Measurements from ENCODE around the gene SPATA20. TPM values are rescaled to one million over a fixed set of nuclear protein-coding genes. Genes with fewer than 3 reads are reported as not detected.

SPATA20 gene
- total and polyA plus RNA-seq, 4 donors: 15.6 to 42.4 (median 19.6) TPM

GRCh38 chr17:50545311-50545710, 1.7 kb upstream of the SPATA20 start:
- H3K9ac ChIP-seq (ENCODE audit: low read depth in 1 of 2, low read length in 2 of 2): no peak overlapping the region
- H3K4me1 ChIP-seq (ENCODE audit: control insufficient read depth in 4 of 4, insufficient read depth in 4 of 4, low read length in 3 of 4): peaks cover 6 to 45% (median 33%) of the 10 kb centered on the region in 4 donors
- no peaks in the 10 kb centered on the region for H3K9me3 ChIP-seq (ENCODE audit: control insufficient read depth in 4 of 4, low read length in 3 of 4)
- 62% methylated on average over 8 of the region's 8 CpGs for WGBS
- DNase-seq (ENCODE audit: low spot score): no peak
- no peaks in the 10 kb centered on the region for H3K27me3 ChIP-seq (ENCODE audit: control insufficient read depth in 4 of 4, insufficient read depth in 4 of 4, low read length in 3 of 4)
- no peak overlapping the region for H3K27ac ChIP-seq (ENCODE audit: low read depth in 1 of 2, low read length in 2 of 2)
- no peak for TF ChIP-seq RXRA (IDR thresholded peaks at IDR 0.05)
- TF ChIP-seq REST (IDR thresholded peaks at IDR 0.05): no peak
- TF ChIP-seq TAF1 (conservative IDR thresholded peaks at IDR 0.05): no peak
- no peak for TF ChIP-seq CTCF (IDR thresholded peaks at IDR 0.05; ENCODE audit: low read depth, low read length, missing input control)
- TF ChIP-seq HNF4A (conservative IDR thresholded peaks at IDR 0.05): no peak
- no peak for TF ChIP-seq ATF3 (IDR thresholded peaks at IDR 0.05)
- no peak for TF ChIP-seq GABPA (IDR thresholded peaks at IDR 0.05 in 1 of 2, conservative IDR thresholded peaks at IDR 0.05 in 1 of 2)
- no peak for TF ChIP-seq SP1 (IDR thresholded peaks at IDR 0.05)
- TF ChIP-seq RAD21 (IDR thresholded peaks at IDR 0.05): no peak
- no peak overlapping the region for H3K4me3 ChIP-seq (ENCODE audit: low read depth in 1 of 3, low read length in 3 of 3)
- no peaks in the 10 kb centered on the region for H3K36me3 ChIP-seq (ENCODE audit: control insufficient read depth in 4 of 4, insufficient read depth in 3 of 4, low read depth in 1 of 4, low read length in 3 of 4)

GRCh38 chr17:50546701-50547034, 306 bp upstream of the SPATA20 start:
- Histone ChIP-seq H3K9ac (ENCODE audit: low read depth in 1 of 2, low read length in 2 of 2) (no peak overlapping the region), H3K4me3 (ENCODE audit: low read depth in 1 of 3, low read length in 3 of 3) (no peak overlapping the region), H3K9me3 (ENCODE audit: control insufficient read depth in 4 of 4, low read length in 3 of 4) (no peaks in the 10 kb centered on the region), H3K27me3 (ENCODE audit: control insufficient read depth in 4 of 4, insufficient read depth in 4 of 4, low read length in 3 of 4) (no peaks in the 10 kb centered on the region), H3K4me1 (ENCODE audit: control insufficient read depth in 4 of 4, insufficient read depth in 4 of 4, low read length in 3 of 4) (peaks cover 3 to 47% (median 33%) of the 10 kb centered on the region in 4 donors), H3K27ac (ENCODE audit: low read depth in 1 of 2, low read length in 2 of 2) (no peak overlapping the region), H3K36me3 (ENCODE audit: control insufficient read depth in 4 of 4, insufficient read depth in 3 of 4, low read depth in 1 of 4, low read length in 3 of 4) (no peaks in the 10 kb centered on the region)
- WGBS: 48% methylated on average over 4 of the region's 4 CpGs
- DNase-seq (ENCODE audit: low spot score): no peak
- TF ChIP-seq JUND (IDR thresholded peaks at IDR 0.05) (no peak), YY1 (IDR thresholded peaks at IDR 0.05) (no peak), EGR1 (IDR thresholded peaks at IDR 0.05; ENCODE audit: low read depth in 2 of 2) (no peak), ATF3 (IDR thresholded peaks at IDR 0.05) (no peak), RXRA (IDR thresholded peaks at IDR 0.05) (no peak), GABPA (IDR thresholded peaks at IDR 0.05 in 1 of 2, conservative IDR thresholded peaks at IDR 0.05 in 1 of 2) (no peak), FOXA1 (IDR thresholded peaks at IDR 0.05) (no peak), FOXA2 (IDR thresholded peaks at IDR 0.05) (no peak), TAF1 (conservative IDR thresholded peaks at IDR 0.05) (no peak), SP1 (IDR thresholded peaks at IDR 0.05) (no peak), HNF4G (IDR thresholded peaks at IDR 0.05) (no peak), NR2F2 (IDR thresholded peaks at IDR 0.05) (no peak)
